Skeletal muscle satellite cell (primary cell): ENCODE results near the gene GTF2IRD2.
A peak's percentile ranks its signal among the peaks of the same experiment; 100 is the strongest.
"Not testable (repeated sequence)": the region's sequence is repeated elsewhere in the genome, so short reads cannot be mapped to it uniquely, and the experiment has no call there.

Experiments
- H3K27me3 ChIP-seq: 2 replicates; pipeline ENCODE4 v1.7.0; 2013; ENCODE audit warnings: low read length; ENCODE audit not compliant: control insufficient read depth, insufficient read depth
- H3K36me3 ChIP-seq: 2 replicates; pipeline ENCODE4 v1.7.0; 2013; ENCODE audit warnings: mild to moderate bottlenecking, control low read depth, low read length; ENCODE audit not compliant: insufficient read depth
- H3K4me1 ChIP-seq: 2 replicates; pipeline ENCODE4 v1.7.0; 2013; ENCODE audit warnings: low read length; ENCODE audit not compliant: control insufficient read depth, insufficient read depth
- H3K4me2 ChIP-seq: 2 replicates; pipeline ENCODE4 v1.7.0; 2013; ENCODE audit warnings: mild to moderate bottlenecking, low read length
- H3K4me3 ChIP-seq: 2 replicates; pipeline ENCODE4 v1.7.0; 2013; ENCODE audit warnings: low read length
- H3K9ac ChIP-seq: 2 replicates; pipeline ENCODE4 v1.7.0; 2013; ENCODE audit warnings: mild to moderate bottlenecking, low read depth, low read length, moderate library complexity
- H3K9me3 ChIP-seq: replicated peaks from 2 replicates; pipeline ENCODE4 v1.7.0; 2013; ENCODE audit warnings: mild to moderate bottlenecking, control low read depth, low read length

GTF2IRD2 gene

DNA sequence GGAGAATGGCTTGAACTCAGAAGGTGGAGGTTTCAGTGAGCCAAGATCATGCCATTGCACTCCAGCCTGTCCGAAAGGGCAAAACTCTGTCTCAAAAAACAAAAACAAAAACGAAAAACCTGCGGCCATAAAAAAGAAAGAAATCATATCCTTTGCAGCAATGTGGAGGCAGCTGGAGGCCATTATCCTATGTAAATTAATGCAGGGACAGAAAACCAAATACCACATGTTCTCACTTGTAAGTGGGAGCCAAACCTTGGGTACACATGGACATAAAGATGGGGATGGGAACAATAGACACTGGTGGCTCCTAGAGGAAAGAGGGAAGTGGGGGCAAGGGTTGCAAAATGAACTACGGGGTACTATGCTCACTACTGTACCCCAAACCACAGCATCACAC, 21.0 kb downstream of the GTF2IRD2 start:
- not testable (repeated sequence) for H3K4me1 ChIP-seq, H3K9me3 ChIP-seq, H3K36me3 ChIP-seq, H3K4me2 ChIP-seq, H3K27me3 ChIP-seq, H3K4me3 ChIP-seq, H3K9ac ChIP-seq

DNA sequence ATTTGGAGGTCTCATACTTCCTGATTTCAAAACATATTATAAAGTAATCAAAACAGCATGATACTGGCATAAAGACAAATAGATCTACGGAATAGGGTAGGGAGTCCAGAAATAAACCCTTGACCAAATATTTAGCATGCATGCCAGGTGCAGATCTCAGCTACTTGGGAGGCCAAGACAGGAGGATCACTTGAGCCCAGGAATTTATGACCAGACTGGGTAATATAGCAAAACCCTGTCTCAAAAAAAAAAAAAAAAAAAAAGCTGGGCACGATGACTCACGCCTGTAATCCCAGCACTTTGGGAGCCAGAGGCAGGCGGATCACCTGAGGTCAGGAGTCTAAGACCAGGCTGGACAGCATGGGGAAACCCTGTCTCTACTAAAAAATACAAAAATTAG, 21.4 kb downstream of the GTF2IRD2 start:
- not testable (repeated sequence) for H3K9me3 ChIP-seq, H3K4me2 ChIP-seq, H3K36me3 ChIP-seq, H3K27me3 ChIP-seq, H3K9ac ChIP-seq, H3K4me3 ChIP-seq, H3K4me1 ChIP-seq

DNA sequence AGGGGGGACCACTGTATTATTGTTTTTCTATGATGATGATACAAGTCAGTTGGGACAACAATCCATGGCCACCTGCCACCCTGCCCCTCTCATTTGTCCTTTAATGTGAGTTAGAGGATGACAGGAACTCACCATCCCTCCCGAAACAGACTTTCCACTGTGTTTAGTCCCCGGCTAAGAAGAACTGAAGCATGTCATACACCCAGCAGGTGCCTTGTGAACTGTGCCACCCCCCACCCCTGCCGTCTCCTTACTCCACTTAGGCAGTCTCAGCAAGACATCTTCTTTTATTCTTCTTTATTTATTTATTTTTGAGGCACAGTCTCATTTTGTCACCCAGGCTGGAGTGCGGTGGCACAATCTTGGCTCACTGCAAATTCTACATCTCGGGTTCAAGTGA, 30.1 kb downstream of the GTF2IRD2 start:
- not testable (repeated sequence) for H3K4me2 ChIP-seq, H3K4me3 ChIP-seq, H3K36me3 ChIP-seq, H3K27me3 ChIP-seq, H3K9ac ChIP-seq, H3K4me1 ChIP-seq, H3K9me3 ChIP-seq

DNA sequence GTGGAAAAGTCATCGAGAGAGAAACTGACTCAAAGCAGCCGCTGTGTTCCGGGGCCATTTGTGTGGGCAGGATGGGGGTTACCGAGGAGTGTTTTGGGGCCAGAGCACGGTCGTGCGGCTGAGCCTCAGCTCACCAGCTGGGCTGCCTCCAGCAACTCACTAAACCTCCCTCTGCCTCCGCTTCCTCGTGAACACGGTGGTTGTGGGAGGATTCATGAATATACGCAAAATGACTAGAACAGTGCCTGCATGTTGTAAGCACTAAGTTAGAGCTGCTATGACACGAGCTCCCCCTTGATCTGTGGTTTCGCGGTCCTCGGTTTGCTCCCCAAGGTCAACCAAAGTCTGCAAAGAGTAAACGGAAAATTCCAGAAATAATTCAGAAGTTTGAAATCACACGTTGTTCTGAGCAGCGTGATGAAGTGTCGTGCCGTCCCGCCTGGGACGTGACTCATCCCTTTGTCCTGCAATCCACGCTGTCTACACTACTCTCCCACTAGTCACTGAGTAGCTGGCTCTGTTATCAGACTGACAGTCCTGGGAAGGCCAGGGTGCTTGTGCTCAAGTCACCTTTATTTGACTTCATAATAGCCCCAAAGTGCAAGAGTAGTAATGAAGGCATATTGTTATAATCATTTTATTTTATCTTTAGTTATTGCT, 31.1 kb downstream of the GTF2IRD2 start:
- H3K4me3 ChIP-seq, H3K4me2 ChIP-seq, H3K27me3 ChIP-seq, H3K9me3 ChIP-seq, H3K4me1 ChIP-seq, H3K36me3 ChIP-seq, H3K9ac ChIP-seq: not testable (repeated sequence)

DNA sequence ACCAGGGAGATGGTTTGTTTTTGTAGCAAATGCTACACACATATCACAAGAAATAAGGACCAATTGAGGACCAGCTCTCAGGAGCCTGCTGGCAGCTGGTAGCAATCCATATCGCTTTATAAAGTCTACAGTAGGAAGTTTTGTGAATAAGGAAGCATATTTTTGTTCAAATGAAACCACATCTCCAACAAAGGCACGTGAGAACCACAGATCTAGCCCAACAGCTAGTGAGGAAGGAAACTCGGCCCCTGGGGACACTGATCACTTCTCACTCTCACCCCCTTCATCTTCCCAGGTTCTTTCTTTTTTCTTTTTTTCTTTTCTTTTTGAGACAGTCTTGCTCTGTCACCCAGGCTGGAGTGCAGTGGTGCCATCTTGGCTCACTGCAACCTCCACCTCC, 35.5 kb downstream of the GTF2IRD2 start:
- H3K36me3 ChIP-seq, H3K4me2 ChIP-seq, H3K9me3 ChIP-seq, H3K4me3 ChIP-seq, H3K27me3 ChIP-seq, H3K9ac ChIP-seq, H3K4me1 ChIP-seq: not testable (repeated sequence)

DNA sequence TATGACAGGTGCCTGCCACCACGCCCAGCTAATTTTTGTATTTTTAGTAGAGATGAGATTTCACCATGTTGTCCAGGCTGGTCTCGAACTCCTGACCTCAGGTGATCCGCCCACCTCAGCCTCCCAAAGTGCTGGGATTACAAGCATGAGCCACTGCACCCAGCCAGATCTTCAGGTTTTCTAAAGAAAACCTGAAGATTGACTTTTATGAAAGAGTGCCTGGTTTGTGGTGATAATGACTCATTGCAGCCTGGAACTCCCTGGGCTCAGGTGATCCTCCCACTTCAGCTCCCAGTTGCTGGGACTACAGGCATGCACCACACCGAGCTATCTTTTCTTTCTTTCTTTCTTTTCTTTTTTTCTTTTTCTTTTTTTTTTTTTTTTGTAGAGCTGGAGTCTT, 52.8 kb downstream of the GTF2IRD2 start:
- H3K36me3 ChIP-seq, H3K4me3 ChIP-seq, H3K9ac ChIP-seq, H3K4me1 ChIP-seq, H3K27me3 ChIP-seq, H3K4me2 ChIP-seq, H3K9me3 ChIP-seq: not testable (repeated sequence)

DNA sequence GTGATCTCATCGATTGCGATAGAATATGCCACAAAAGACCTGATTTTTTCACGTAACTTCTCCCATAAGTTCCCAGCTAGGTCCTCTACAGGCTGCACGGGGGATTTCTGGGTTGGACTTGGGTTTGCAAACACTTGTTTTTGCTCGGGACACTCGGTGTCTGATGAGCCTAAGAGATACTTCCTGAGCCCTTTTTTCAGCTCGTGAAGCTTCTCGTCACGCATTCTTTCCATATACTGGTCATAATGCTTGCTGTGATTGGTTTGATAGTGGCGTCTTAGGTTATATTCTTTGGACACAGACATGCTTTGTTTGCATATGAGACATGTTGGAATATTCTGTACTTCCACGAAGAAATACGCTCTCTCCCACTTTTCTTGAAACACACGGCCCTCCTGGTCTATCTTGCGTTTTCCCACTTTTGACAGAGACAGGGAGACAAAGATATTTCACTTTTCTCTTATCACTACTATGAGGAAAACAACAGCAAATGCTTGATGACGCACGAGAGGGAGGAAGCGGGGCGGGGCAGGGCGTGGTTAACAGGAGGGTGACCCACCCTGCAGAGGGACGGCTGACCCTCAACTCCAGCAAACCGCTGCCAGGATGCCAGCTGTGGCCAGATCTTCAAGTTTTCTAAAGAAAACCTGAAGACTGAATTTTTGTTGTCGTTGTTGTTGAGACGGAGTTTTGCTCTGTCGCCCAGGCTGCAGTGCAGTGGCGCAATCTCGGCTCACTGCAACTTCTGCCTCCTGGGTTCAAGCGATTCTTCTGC, 53.4 kb downstream of the GTF2IRD2 start:
- not testable (repeated sequence) for H3K4me2 ChIP-seq, H3K27me3 ChIP-seq, H3K9me3 ChIP-seq, H3K36me3 ChIP-seq, H3K9ac ChIP-seq, H3K4me3 ChIP-seq, H3K4me1 ChIP-seq

DNA sequence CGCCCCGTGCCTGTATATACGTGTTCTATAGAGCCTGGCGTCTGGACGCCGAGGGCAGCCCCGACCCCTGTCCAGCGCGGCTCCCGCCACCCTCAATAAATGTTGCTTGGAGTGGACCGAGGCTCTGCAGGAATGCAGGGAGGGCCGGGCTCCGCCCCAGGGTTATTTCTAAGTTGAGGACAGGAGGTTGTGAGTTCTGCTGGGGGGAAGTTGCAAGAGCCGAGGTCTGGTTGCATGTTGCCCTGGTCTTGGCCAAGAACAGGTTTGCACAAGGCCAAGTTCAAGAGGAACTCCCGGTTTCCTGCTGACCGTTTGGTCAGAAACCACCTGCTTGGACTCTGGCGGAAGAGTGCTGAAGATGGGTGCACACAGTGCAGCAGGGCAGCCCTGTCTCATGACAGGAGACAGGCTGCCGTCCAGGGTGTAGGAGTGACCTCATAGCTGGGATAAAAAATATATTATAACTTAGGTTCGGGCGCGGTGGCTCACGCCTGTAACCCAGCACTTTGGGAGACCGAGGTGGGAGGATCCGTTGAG, 62.1 kb downstream of the GTF2IRD2 start:
- H3K4me1 ChIP-seq, H3K4me3 ChIP-seq, H3K9ac ChIP-seq, H3K4me2 ChIP-seq, H3K9me3 ChIP-seq, H3K27me3 ChIP-seq, H3K36me3 ChIP-seq: not testable (repeated sequence)

DNA sequence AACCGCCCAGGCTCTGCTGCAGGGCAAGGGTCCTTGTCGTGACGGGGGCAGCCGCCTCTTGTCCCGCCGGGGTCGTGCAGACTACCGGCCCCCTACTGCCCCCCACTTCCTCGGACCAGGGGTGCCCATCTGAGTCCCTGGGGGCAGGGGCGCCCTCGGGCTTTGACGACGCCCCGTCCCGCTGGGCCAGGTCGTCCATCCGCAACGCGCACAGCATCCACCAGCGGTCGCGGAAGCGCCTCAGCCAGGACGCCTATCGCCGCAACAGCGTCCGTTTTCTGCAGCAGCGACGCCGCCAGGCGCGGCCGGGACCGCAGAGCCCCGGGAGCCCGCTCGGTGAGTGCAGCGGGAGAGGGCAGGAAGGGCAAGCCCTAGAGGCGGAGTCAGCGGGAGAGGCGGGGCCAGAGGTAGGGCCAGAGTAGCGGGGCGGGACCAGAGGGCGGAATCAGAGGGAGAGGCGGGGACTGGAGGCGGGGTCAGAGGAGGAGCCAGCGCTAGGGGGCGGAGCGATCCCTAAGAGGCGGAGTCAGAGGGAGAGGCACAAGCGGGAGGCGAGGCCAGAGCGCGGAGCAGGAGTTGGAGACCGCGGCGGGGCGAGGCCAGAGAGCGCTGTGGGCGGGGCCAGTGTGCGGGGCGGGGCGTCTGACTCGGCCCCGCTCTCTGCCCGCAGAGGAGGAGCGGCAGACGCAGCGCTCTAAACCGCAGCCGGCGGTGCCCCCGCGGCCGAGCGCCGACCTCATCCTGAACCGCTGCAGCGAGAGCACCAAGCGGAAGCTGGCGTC, 62.8 kb downstream of the GTF2IRD2 start:
- peak overlapping the region; percentile 62 for H3K4me2 ChIP-seq
- H3K9me3 ChIP-seq, H3K4me1 ChIP-seq, H3K9ac ChIP-seq, H3K27me3 ChIP-seq, H3K36me3 ChIP-seq: not testable (repeated sequence)
- H3K4me3 ChIP-seq: peak overlapping the region; percentile 47

DNA sequence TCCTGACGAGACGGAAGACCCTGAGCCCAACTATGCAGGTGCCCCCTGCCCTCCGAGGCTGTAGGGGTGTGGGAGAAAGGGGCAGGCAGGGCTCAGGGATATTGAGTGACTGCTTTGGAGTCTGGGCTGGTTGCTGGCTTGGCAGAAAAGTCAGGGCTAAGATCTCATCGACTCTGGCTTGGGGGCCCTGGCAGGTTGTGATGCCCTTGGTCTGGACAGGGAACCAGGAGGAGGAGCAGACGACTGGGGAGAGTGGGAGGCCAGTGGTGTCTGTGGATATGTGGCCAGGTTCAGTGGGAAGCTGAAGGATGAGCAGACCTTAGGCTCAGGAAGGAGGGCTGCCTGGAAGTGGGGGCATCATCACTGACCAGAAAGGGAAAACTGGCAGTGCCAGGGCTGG, 67.8 kb downstream of the GTF2IRD2 start:
- H3K9me3 ChIP-seq, H3K9ac ChIP-seq, H3K27me3 ChIP-seq, H3K4me1 ChIP-seq, H3K4me2 ChIP-seq, H3K36me3 ChIP-seq, H3K4me3 ChIP-seq: not testable (repeated sequence)

DNA sequence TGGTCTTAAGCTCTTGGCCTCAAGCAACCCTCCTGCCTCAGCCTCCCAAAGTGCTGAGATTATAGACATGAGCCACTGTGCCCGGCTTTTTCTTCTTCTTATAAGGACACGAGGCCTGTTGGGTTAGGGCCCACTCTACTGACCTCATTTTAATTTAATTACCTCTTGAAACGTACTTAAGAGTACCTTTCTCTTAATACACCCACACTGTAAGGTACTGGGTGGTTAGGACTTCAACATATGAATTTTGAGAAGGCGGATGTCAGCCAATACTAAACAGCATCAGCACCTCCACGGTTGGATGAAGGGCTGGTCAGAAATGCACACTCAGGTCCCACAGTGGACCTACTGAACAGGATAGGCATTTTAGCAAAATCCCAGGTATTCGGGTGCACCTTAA, 69.7 kb downstream of the GTF2IRD2 start:
- H3K27me3 ChIP-seq, H3K36me3 ChIP-seq, H3K9ac ChIP-seq, H3K4me3 ChIP-seq, H3K4me2 ChIP-seq, H3K4me1 ChIP-seq, H3K9me3 ChIP-seq: not testable (repeated sequence)
